ENCODE results near the gene CELA1.
A peak's percentile ranks its signal among the peaks of the same experiment; 100 is the strongest.
"Not testable (repeated sequence)": the region's sequence is repeated elsewhere in the genome, so short reads cannot be mapped to it uniquely, and the experiment has no call there.

The CELA1 gene

GRCh38 chr12:51307655-51308593 is 38.6 kb downstream of the CELA1 start:
- peak; percentile 79 for DNase-seq

DNA sequence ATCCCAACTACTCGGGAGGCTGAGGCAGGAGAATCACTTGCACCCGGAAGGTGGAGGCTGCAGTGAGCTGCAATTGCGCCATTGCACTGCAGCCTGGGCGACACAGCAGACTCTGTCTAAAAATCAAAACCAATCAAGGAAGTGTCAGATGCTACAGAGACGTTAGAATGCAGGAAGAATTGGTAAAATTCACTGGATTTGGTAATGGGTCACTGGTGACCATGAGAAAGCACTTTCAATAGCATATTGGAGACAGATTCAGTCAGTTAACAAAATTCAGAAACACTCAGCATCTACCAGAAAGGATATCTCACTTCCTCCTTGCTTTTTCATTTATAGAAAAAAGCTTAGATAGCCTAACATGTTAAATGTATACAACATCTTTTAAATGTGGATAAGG is 40.0 kb downstream of the CELA1 start:
- no peak for DNase-seq

GRCh38 chr12:51300768-51301167 is 45.7 kb downstream of the CELA1 start:
- DNase-seq, result not testable (repeated sequence)

GRCh38 chr12:51295651-51296050 is 50.8 kb downstream of the CELA1 start:
- no peak for DNase-seq

DNA sequence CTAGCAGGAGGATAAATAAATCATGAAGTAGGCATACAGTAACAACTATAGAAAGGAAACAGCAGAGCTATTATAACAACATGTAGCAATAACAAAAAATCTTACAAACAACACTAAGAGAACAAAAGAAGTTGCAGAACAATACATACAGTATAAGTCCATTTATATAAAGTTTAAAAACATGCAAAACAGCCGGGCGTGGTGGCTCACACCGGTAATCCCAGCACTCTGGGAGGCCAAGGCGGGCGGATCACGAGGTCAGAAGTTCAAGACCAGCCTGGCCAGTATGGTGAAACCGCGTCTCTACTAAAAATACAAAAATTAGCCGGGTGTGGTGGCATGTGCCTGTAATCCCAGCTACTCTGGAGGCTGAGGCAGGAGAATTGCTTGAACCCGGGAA is 52.4 kb downstream of the CELA1 start:
- DNase-seq, result not testable (repeated sequence)

DNA sequence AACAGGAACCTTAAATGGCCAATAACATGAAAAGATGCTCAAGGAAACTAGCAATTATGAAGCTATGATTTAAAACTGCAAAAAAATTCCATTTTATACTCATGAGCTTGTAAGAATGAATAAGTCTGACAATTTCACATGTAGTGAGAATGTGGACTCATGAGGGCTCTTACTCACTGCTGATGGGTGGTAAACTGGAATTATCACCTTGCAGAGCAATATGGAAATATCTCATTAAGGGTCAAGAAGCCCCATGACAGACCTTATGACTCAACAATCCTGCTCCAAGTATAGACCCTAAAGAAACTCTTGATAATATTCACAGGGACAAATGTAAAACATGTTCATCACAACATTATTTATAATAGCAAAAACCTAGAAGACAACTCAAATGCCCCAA is 52.8 kb downstream of the CELA1 start:
- DNase-seq, result no peak

DNA sequence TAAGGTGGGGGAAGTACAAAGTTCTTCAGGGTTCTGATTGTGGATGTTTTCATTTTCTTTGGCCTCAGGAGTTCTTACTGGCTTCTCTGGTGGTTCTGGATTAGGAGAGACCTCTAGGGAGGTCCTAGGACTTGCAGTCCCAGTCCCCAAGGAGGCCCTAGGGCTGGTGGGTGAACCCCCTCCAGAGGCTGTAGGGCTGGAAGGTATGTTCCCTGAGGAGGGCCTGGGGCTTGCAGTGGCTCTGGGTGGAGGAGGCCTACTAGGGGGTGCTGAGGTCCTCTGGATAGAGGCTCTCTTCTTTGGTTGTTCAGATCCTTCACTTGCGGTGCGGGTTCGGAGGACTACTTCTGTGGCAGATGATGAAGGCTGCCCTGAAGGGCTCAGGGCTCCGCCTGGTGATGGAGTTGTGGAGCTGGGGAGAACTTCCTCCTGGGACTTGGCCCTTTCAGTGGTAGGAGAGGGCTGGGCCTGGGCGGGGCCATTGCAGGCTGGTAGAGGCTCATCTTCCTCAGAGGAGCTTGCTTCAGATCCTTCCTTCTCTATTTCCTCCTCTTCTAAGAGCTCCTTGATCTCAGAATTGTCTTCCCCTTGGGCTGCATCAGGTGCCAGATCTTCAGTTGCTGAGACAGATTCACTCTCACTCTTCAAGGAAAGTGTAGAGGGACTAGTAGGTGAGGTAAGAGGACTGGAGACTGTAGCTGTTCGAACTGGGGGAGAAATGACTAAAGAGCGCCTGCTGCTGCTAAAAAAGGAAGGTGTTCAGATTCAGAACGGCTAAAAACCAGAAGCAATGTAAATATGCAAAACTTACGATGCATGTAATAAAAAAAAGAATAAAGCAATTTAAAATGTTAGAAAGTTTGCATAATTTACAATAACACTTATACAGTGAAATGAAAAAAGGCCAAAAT is 54.6 kb downstream of the CELA1 start:
- not testable (repeated sequence) for DNase-seq

- DNase-seq, result no peak
Measured at GRCh38 chr12:51285843-51286242, 60.6 kb downstream of the CELA1 start.

- no peak for DNase-seq
Measured at GRCh38 chr12:51281202-51281924, 65.1 kb downstream of the CELA1 start.

All from kidney glomerular epithelial cell (primary cell).